ENCODE measurements around the gene ANKS1B.

Gene ANKS1B

GRCh38 chr12:98970950-98971349, 1013.8 kb downstream of the ANKS1B start:
- CTCF ChIA-PET: no interaction called here
- Histone ChIP-seq H3K4me3 (ENCODE audit: low read depth, low read length) (no peak overlapping the region), H3K36me3 (ENCODE audit: control insufficient read depth in 2 of 2, insufficient read depth in 1 of 2, low read length in 2 of 2) (no peaks in the 10 kb centered on the region), H3K4me1 (ENCODE audit: control insufficient read depth, insufficient read depth, low read length) (no peaks in the 10 kb centered on the region), H3K27ac (ENCODE audit: extremely low read depth, low read depth, low read length) (no peak overlapping the region), H3K9me3 (ENCODE audit: control insufficient read depth, insufficient read depth, low read depth, low read length) (no peaks in the 10 kb centered on the region)
- POLR2A ChIA-PET: no interaction called here
- no peak for TF ChIP-seq GLI4 (tag by site-specific recombination; IDR thresholded peaks at IDR 0.05)

- ChIA-PET POLR2A (no interaction called here), CTCF (no interaction called here)
Measured at GRCh38 chr12:98970210-98970609, 1014.5 kb downstream of the ANKS1B start.

GRCh38 chr12:98968896-98969295, 1015.8 kb downstream of the ANKS1B start:
- H3K9me3 ChIP-seq (ENCODE audit: control insufficient read depth, insufficient read depth, low read depth, low read length): no peaks in the 10 kb centered on the region
- ChIA-PET CTCF (interaction anchor here (0.6 kb wide), 1 partner anchor 445 kb away, joined by 8 read pairs; no protein-coding TSS in a partner anchor), POLR2A (no interaction called here)
- no peaks in the 10 kb centered on the region for H3K4me1 ChIP-seq (ENCODE audit: control insufficient read depth, insufficient read depth, low read length)
- no peak overlapping the region for H3K4me3 ChIP-seq (ENCODE audit: low read depth, low read length)
- no peak overlapping the region for H3K27ac ChIP-seq (ENCODE audit: extremely low read depth, low read depth, low read length)
- no peaks in the 10 kb centered on the region for H3K36me3 ChIP-seq (ENCODE audit: control insufficient read depth in 2 of 2, insufficient read depth in 1 of 2, low read length in 2 of 2)
- TF ChIP-seq ZNF747 (tag by site-specific recombination; IDR thresholded peaks at IDR 0.05) (no peak), YY1 (tag by site-specific recombination; IDR thresholded peaks at IDR 0.05) (no peak), ZNF629 (tag by site-specific recombination; IDR thresholded peaks at IDR 0.05) (no peak), SP7 (tag by site-specific recombination; IDR thresholded peaks at IDR 0.05) (no peak), ZNF621 (tag by site-specific recombination; IDR thresholded peaks at IDR 0.05) (no peak), ZSCAN4 (tag by site-specific recombination; IDR thresholded peaks at IDR 0.05) (no peak), ZNF394 (tag by site-specific recombination; IDR thresholded peaks at IDR 0.05; ENCODE audit: borderline replicate concordance) (no peak), RBAK (tag by site-specific recombination; IDR thresholded peaks at IDR 0.05) (no peak)

More at GRCh38 chr12:98970210-98970609, 1014.5 kb downstream of the ANKS1B start:
- Histone ChIP-seq H3K9me3 (ENCODE audit: control insufficient read depth, insufficient read depth, low read depth, low read length) (no peaks in the 10 kb centered on the region), H3K4me3 (ENCODE audit: low read depth, low read length) (no peak overlapping the region), H3K4me1 (ENCODE audit: control insufficient read depth, insufficient read depth, low read length) (no peaks in the 10 kb centered on the region), H3K36me3 (ENCODE audit: control insufficient read depth in 2 of 2, insufficient read depth in 1 of 2, low read length in 2 of 2) (no peaks in the 10 kb centered on the region), H3K27ac (ENCODE audit: extremely low read depth, low read depth, low read length) (no peak overlapping the region)
- TF ChIP-seq ZBTB44 (tag by site-specific recombination; IDR thresholded peaks at IDR 0.05): no peak
- no peak for TF ChIP-seq PRDM6 (tag by site-specific recombination; IDR thresholded peaks at IDR 0.05)
- TF ChIP-seq TCF7L2 (IDR thresholded peaks at IDR 0.05; ENCODE audit: borderline replicate concordance, low read depth, low read length): no peak
- TF ChIP-seq ZSCAN16 (tag by site-specific recombination; IDR thresholded peaks at IDR 0.05): no peak
- no peak for TF ChIP-seq ZBTB17 (tag by site-specific recombination; IDR thresholded peaks at IDR 0.05)
- TF ChIP-seq ZBTB26 (tag by site-specific recombination; optimal IDR thresholded peaks at IDR 0.05): no peak
- TF ChIP-seq ZEB2 (tag by site-specific recombination; IDR thresholded peaks at IDR 0.05): no peak
- no peak for TF ChIP-seq ZFP41 (tag by site-specific recombination; IDR thresholded peaks at IDR 0.05; ENCODE audit: borderline replicate concordance)
- no peak for TF ChIP-seq ZFP37 (tag by site-specific recombination; IDR thresholded peaks at IDR 0.05)
- no peak for TF ChIP-seq ZNF639 (tag by site-specific recombination; IDR thresholded peaks at IDR 0.05)

Data from HEK293 (cell line).